Gastrocnemius medialis (tissue), 4 donors: ENCODE data around the gene SNX22. TPM values are rescaled to one million over a fixed set of nuclear protein-coding genes. Genes with fewer than 3 reads are reported as not detected.

ENCODE experiments used
- ATAC-seq, 2 donors: fragments of 150-250 bp; one replicate each; pipeline ENCODE4 v1.9.1; 2016
- DNase-seq, 2 donors: peaks; one replicate each; pipeline ENCODE4 v3.0.0-alpha.2; 2019
- H3K27ac ChIP-seq, 4 donors: fragments of 200-600 bp; sonication (generic); 1 replicate in 1 of 4; 2 replicates in 3 of 4; pipeline ENCODE4 v1.5.1; 2016 to 2018; ENCODE audit warnings: mild to moderate bottlenecking in 2 of 4, moderate library complexity in 1 of 4
- H3K27me3 ChIP-seq, 3 donors: fragments of 200-600 bp; sonication (generic) in 2 of 3; 1 replicate in 1 of 3; 2 replicates in 2 of 3; pipeline versions ENCODE4 v1.5.1 to v1.6.0; 2016 to 2019; ENCODE audit warnings: mild to moderate bottlenecking in 1 of 3, moderate library complexity in 1 of 3
- H3K36me3 ChIP-seq, 2 donors: fragments of 200-600 bp; sonication (generic) in 1 of 2; one replicate each; pipeline ENCODE4 v1.5.1; 2017 to 2018
- H3K4me1 ChIP-seq, 2 donors: fragments of 200-600 bp; sonication (generic) in 1 of 2; one replicate each; pipeline ENCODE4 v1.5.1; 2016 to 2017; ENCODE audit warnings: mild to moderate bottlenecking in 2 of 2
- H3K4me3 ChIP-seq, 4 donors: fragments of 200-600 bp; sonication (generic) in 3 of 4; 1 replicate in 1 of 4; 2 replicates in 3 of 4; pipeline ENCODE4 v1.5.1; 2016 to 2019; ENCODE audit warnings: mild to moderate bottlenecking in 2 of 4
- H3K9me3 ChIP-seq, 3 donors: fragments of 200-600 bp; sonication (generic) in 2 of 3; 1 replicate in 1 of 3; 2 replicates in 2 of 3; pipeline ENCODE4 v1.5.1; 2016 to 2019
- POLR2A ChIP-seq, 2 donors: fragments of 450-650 bp; IDR thresholded peaks; one replicate each; pipeline ENCODE4 v1.6.1; 2017; ENCODE audit warnings: antibody characterized with exemption in 2 of 2, mild to moderate bottlenecking in 2 of 2, moderate library complexity in 2 of 2
- in situ Hi-C, 4 donors: fragments of 200-750 bp; cut with MboI; loops; one replicate each; pipeline versions ENCODE4 v1.15.0 to v1.8.0; 2017; ENCODE audit warnings: low sequenced_read_pairs in 4 of 4
- intact Hi-C: fragments of 100-400 bp; cut with DNase I; formaldehyde crosslinking; loops from one replicate; pipeline ENCODE4 v1.15.1; 2023; ENCODE audit warnings: low total_unique reads
- total RNA-seq, 4 donors: library from RNA; depleted of rRNA; stranded (reverse); fragments of >200 nt; gene quantifications; one replicate each; pipeline versions ENCODE4 v1.1.0 to v1.2.3, GENCODE V29; 2016
- TF ChIP-seq, protein P1 (sequence below), 5 experiments: fragments of 450-650 bp in 3 of 5; fragments of 200-600 bp in 2 of 5; sonication (generic) in 2 of 5; IDR thresholded peaks in 4 of 5; conservative IDR thresholded peaks in 1 of 5; 1 replicate in 4 of 5; 2 replicates in 1 of 5; pipeline ENCODE4 v1.5.1; 2016 to 2019; ENCODE audit warnings: antibody characterized with exemption in 5 of 5, mild to moderate bottlenecking in 3 of 5, moderate library complexity in 3 of 5

The SNX22 gene
- total RNA-seq, 4 donors from 2014 or later, result 0.09 to 0.87 TPM; not detected in 2

DNA sequence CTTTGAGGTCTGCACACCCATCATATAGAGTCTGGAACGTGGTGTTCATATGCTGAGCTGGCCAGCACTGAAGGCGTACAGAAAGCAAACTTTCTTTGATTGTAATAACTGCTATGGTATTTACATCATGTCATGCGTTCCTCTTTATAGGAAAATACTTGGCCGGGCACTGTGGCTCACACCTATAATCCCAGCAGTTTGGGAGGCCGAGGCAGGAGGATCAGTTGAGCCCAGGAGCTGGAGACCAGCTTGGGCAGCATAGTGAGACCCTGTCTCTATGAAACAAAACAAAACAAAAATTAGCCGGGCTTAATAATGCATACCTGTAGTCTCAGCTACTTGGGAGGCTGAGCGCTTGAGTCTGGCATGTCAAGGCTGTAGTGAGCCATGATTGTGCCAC is 3.4 kb upstream of the SNX22 start:
- in situ Hi-C loops (no loop called here), intact Hi-C loops (no loop called here)
- Histone ChIP-seq H3K27me3 (peaks cover 12 to 19% (median 18%) of the 10 kb centered on the region in 3 donors), H3K36me3 (peaks cover 0 to 21% of the 10 kb centered on the region in 2 donors), H3K27ac (no peak overlapping the region), H3K4me1 (peaks cover 12 to 20% of the 10 kb centered on the region in 2 donors), H3K4me3 (no peak overlapping the region), H3K9me3 (no peaks in the 10 kb centered on the region)
- TF ChIP-seq, protein P1, sequence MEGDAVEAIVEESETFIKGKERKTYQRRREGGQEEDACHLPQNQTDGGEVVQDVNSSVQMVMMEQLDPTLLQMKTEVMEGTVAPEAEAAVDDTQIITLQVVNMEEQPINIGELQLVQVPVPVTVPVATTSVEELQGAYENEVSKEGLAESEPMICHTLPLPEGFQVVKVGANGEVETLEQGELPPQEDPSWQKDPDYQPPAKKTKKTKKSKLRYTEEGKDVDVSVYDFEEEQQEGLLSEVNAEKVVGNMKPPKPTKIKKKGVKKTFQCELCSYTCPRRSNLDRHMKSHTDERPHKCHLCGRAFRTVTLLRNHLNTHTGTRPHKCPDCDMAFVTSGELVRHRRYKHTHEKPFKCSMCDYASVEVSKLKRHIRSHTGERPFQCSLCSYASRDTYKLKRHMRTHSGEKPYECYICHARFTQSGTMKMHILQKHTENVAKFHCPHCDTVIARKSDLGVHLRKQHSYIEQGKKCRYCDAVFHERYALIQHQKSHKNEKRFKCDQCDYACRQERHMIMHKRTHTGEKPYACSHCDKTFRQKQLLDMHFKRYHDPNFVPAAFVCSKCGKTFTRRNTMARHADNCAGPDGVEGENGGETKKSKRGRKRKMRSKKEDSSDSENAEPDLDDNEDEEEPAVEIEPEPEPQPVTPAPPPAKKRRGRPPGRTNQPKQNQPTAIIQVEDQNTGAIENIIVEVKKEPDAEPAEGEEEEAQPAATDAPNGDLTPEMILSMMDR (IDR thresholded peaks at IDR 0.05 in 4 of 5, conservative IDR thresholded peaks at IDR 0.05 in 1 of 5), result no peak
- TF ChIP-seq POLR2A (IDR thresholded peaks at IDR 0.05), result no peak
- DNase-seq, result no peak
- ATAC-seq, result no peak

DNA sequence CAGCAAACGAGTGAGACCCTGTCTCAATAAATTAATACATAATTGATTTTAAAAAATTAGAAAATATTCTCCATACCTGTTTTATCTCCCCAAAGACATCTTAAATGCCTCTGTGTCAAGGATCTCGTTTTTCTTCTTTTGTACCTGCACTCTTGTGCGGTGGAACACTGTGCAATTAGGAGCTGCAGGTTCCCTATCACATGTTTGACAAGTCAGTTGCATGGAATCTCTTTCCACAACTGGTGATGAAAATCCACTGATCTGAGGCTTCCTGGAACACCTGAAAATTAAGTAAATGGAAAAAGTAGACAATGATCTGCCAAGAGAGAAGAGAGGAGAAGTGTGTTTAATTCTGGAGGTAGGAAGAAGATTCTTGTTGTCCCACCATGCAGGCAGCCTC is 3.0 kb upstream of the SNX22 start:
- peaks cover 0 to 17% of the 10 kb centered on the region in 2 donors for H3K36me3 ChIP-seq
- DNase-seq, result no peak
- no peak overlapping the region for H3K27ac ChIP-seq
- H3K27me3 ChIP-seq, result peaks cover 12 to 19% (median 18%) of the 10 kb centered on the region in 3 donors
- intact Hi-C loops (no loop called here), in situ Hi-C loops (no loop called here)
- ATAC-seq, result no peak
- TF ChIP-seq POLR2A (IDR thresholded peaks at IDR 0.05), result no peak
- TF ChIP-seq, protein P1 (IDR thresholded peaks at IDR 0.05 in 4 of 5, conservative IDR thresholded peaks at IDR 0.05 in 1 of 5), result no peak
- no peaks in the 10 kb centered on the region for H3K9me3 ChIP-seq
- peaks cover 12 to 24% of the 10 kb centered on the region in 2 donors for H3K4me1 ChIP-seq
- H3K4me3 ChIP-seq, result no peak overlapping the region

DNA sequence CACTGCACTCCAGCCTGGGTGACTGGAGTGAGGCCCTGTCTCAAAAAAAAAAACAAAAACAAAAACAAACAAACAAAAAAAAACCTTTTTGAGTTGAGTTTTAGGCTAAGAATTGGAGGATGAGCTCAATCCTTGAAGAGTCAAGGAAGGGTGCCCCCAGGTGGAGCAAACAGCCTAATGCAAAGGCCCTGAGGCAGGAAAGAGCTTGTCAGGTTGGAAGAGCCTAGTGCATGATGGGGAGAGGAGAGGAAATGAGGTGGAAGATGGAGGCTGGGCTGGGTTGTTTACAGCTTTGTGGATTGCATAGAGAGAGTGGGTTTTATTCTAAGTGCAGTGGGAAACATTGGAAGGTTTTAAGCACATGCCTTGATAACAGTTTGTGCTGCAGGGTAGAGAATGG is 2.1 kb upstream of the SNX22 start:
- ATAC-seq (no peak), DNase-seq (no peak)
- intact Hi-C loops, result no loop called here
- Histone ChIP-seq H3K36me3 (peaks cover 0 to 13% of the 10 kb centered on the region in 2 donors), H3K27ac (no peak overlapping the region), H3K4me1 (peaks cover 16 to 27% of the 10 kb centered on the region in 2 donors), H3K27me3 (peaks cover 12 to 19% (median 18%) of the 10 kb centered on the region in 3 donors), H3K4me3 (no peak overlapping the region), H3K9me3 (no peaks in the 10 kb centered on the region)
- in situ Hi-C loops, result no loop called here
- TF ChIP-seq, protein P1 (IDR thresholded peaks at IDR 0.05 in 4 of 5, conservative IDR thresholded peaks at IDR 0.05 in 1 of 5), result no peak
- no peak for TF ChIP-seq POLR2A (IDR thresholded peaks at IDR 0.05)

DNA sequence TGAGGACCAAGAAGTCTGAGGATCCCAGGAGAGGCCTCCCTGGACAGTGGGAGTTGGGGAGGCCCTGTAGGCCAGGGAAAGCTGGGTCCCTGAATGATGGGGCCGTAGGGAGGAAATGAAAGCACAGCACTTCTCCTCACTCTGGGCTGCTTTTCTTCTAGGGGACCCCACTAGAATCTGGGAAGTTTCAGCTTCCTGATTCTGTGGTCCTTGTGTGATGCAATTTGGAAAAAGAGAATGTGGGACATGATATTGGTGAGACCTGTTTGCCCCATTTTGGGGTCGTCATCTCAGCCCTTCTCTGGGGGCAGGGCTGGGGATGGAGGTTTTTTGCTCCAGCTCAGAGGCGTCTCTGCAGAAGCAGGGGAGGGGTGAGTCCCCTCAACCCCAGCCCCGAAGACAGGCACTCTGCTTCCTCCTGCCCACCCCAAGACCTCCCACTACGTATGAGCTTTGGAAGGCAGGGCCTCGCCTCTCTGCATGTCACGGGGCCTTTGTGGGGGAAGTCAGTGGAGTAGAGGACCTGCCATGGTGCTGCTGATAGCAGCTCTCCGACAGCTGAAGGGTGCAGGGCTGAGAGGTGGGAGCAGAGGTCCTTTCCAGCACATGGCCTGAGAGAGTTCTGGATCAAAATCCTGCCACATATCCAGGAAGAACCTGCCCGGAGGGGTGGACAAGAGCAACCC is 1.5 kb upstream of the SNX22 start:
- peaks cover 16 to 27% of the 10 kb centered on the region in 2 donors for H3K4me1 ChIP-seq
- DNase-seq, result no peak
- H3K4me3 ChIP-seq, result no peak overlapping the region
- in situ Hi-C loops, result no loop called here
- H3K36me3 ChIP-seq, result peaks cover 0 to 17% of the 10 kb centered on the region in 2 donors
- TF ChIP-seq, protein P1 (IDR thresholded peaks at IDR 0.05 in 4 of 5, conservative IDR thresholded peaks at IDR 0.05 in 1 of 5), result no peak
- TF ChIP-seq POLR2A (IDR thresholded peaks at IDR 0.05), result no peak
- peaks cover 12 to 19% (median 18%) of the 10 kb centered on the region in 3 donors for H3K27me3 ChIP-seq
- no peak for ATAC-seq
- no peaks in the 10 kb centered on the region for H3K9me3 ChIP-seq
- no peak overlapping the region for H3K27ac ChIP-seq
- intact Hi-C loops, result loop anchor here (10.0 kb wide), 1 partner anchor 395 kb away; no protein-coding TSS in a partner anchor
